NCI-H2029 (cell line): ENCODE results near the gene MNAT1.
"Not testable (repeated sequence)": the region's sequence is repeated elsewhere in the genome, so short reads cannot be mapped to it uniquely, and the experiment has no call there.

ENCODE experiments used
- DNase-seq: peaks from one replicate; lab custom pipeline; 2025; lab: John Stamatoyannopoulos, UW

The MNAT1 gene

DNA sequence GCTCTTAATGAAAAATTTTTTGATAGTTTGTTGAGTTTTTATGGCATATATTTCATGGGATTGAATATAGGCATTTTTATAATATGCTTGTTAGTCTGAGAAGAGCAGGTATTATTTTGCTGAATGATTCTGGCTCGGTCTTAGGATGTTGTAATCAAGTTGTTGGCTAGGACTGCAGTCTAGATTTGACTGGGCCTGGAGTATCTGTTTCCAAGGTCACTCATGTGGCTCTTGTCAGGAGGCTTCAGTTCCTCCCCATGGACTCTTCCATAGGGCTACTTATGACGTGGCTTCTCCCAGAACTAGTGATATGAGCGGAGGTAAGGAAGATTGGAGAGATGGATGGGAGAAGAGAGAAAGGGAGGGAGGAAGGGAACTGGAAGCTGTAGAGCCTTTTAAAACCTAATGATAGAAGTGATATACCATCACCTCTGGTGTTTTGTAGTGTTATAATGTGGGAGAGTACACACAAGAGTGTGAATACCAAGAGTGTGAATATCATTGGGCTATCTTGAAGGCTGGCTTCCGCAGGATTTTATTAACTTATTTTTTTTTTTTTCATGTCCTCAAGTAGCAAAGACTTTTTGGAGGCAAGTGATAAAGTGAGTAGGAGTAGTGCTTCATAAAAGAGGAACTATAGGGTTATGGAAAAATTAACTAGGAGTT is 4.4 kb downstream of the MNAT1 start:
- no peak for DNase-seq

DNA sequence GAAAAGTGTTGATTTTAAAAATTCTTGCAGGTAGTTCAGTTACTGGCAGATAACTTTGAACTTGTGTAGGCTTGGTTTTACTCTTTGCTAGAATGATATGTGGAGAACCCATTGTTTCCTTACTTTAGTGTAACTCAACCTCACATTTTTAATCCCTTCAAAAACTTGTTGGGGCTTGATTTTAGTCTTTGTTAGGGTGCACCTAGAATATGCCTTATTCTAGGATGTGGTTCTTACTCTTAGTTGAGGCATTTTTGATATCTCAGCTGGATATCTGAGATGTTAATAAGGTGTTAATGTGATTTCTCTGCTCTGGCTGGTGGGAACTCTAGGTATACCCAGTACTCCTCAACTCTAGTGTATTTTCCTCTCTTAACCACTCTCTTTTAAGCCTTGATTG is 10.0 kb downstream of the MNAT1 start:
- DNase-seq: no peak

DNA sequence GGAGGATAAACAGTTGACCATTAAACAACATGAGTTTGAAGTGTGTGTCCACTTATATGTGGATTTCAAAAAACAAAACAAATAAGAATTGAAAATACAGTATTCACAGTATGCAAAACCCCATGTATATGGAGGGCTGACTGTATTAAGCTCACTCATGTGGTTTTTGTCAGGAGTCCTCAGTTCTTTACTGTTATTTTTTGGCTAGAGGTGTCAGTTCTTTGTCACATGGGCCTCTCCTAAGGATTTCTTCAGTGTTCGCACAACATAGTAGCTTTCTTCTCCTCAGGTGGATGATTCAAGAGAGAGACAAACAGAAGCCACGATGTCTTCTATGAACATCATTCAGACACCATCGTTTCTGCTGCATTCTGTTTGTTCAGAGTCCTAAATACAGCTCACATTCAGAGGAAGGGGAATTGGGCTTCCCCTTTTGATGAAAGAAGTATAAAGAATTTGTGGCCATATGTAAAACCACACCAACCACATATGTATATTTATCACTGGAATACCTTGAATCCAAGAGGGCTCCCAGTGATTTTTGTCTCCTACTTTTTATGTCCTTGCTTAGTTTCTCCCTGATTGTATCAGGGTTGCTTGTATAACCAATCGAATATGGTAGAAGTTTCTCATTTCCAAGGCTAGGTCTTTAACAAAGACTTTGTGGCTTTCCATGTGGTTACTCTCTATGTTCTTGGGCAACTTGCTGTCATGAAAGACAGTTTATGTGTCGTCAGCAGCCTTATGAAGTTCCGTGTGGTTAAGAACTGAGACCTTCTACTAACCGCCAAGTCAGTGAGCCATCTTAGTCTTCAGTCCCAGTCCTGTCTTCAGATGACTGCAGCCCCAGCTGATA is 18.9 kb downstream of the MNAT1 start:
- no peak for DNase-seq

DNA sequence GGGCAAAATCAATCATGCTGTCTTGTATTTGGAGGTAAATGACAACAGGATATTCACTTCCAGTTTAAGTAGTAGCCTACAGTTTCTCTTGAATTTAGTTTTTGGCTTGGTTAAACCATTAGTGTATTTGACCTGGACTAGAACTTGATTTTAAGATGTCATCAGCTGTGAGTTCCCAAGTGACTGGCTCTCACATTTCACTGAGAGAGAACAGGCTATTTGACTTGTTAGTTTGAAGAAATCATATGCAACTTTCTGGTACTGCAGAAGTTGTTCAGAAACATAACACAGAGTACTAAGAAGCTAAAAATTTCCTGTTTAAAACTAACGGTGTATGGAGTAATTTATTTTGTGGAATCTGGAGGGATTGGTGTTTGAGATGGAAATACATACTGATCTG is 22.3 kb downstream of the MNAT1 start:
- no peak for DNase-seq

DNA sequence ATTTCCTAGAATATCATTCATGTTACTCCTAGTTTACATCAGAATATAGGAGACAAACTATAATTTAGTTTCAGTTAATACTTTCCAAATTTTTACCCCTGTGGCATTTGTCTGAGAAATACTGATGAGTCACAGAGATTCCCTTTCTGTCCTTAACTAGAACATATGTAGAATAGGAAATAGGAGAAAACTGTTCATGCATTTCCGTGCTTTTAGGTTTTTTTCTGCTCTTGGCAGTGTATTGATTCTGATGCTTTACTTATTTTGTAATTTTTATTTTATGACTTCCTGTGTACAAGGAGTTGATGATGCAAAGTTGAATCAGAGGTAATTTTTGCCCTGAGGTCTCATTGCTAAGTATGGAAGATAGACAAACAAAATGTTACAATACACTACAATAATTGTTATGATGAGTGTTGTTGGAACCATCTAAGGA is 23.0 kb downstream of the MNAT1 start:
- peak; percentile 36 for DNase-seq

DNA sequence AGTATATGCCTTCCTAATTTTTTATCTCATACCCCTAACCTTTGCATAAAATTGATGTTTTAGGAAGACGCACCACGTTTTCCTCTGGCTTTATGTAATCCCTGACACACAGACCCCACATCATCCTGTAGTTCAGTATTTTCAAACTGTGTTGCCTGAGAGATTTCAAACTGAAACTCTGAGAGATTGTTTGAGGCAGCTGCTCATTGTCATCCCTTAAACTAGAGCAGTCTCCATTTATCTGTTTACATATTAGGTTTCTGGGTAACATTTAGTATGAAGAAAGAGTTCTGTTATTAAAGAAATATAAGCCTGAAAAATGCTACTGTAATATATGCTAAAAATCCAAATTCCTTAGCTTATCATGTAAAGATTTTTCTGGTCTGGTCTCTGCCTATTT is 24.3 kb downstream of the MNAT1 start:
- peak; percentile 30 for DNase-seq

DNA sequence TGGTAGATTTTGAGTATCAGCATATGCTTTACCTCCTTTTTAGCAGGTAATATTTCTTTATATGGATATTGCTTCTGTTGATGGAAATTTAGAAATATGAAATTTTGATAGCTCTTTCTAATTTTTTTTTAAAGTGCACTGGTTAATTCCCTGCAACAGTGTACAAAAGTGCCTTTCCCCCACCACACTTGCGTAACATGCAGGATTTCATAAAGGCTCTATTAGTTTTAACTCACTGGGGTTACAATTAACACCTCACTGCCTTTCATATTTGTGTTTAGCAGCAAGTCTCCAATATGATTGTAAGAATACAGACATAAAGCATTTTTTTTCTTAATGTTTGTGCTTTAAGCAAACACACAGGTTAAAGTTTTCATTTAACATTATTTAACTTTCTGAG is 25.6 kb downstream of the MNAT1 start:
- no peak for DNase-seq

DNA sequence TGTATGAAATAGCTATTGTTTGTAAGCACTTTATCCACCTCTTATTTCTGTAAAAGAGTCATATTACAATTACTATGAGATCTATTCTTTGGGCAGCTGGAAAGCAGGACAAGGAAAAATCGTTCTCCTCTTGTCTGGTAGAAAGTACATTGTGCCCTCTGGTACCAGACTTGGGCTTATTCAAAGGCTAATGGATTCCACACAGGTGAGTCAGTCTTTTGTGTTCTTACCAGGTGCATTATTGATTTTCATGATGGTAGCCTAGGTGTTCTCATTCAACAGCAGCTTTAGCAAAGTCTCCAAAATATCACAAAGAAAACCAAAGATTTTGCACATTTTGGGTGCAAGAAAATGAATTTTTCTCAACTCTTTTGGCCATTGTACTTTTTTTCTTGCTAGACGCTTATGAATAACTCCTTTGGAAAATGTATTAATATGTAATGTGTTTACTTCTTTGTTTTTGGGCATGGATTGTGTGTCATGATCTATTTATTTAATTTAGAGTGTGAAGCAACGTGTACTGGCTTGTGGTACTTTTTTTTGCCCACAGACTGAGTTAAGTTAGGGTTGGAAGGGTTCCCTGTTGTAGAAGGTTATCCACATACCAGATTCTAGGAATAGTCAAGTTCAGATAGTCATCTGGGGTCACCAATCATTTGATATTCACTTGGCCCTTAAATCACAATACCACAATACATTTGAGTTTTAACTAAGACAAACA is 26.2 kb downstream of the MNAT1 start:
- peak; percentile 95 for DNase-seq

DNA sequence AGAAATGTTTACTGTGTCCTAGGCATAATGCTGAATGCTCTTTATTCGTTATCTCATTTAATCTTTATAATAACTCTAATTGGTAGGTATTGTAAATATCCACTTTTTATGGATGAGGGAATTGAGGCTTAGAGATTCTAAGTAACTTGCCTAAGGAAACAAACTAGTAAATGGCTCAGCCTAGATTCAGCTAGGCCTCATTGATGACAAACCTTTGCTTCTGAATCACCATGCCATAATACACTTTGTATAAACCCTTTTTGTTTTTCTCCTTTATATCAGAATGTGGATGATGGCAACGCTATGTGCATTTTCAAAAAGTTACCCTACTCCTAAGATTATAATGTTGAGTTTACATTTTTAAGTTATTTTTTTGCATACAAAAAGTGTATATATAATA is 34.0 kb downstream of the MNAT1 start:
- DNase-seq: no peak

DNA sequence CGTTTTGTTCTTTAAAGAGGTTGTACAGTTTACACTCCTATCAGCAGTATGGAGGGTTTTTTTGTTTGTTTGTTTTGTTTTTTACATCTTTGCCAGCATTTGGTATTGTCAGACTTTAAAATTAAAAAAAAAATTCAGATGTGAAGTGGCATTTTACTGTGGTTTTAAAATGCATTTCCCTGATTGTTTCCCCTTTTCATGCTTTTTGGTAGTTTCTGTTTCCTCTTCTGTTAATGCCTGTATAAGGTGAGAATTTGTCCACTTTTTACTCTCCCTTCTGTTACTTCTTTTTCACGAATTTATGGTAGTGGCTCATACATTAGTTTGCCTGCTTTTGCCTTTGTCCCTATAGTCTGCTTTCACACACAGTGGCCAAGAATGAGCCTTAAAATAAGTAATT is 36.6 kb downstream of the MNAT1 start:
- DNase-seq: no peak

DNA sequence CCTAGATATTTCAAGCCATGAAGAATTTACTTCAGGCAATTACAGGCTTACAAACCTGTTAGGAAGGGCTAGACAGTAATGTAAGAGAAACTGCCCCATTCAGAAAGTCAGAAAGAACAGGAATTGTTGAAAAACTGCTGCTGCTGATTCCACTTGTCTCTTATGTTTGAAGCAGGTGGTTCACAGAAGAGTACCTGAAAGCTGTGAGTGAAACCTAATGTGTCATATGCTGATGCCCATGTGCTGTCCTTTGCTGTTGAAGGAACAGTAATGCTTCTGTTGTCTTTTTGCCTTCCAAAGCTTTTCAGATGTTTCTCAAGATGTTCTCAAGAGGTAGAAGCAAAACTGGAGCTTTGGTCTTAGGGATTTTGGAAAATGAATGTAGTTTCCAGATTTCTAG is 39.0 kb downstream of the MNAT1 start:
- no peak for DNase-seq

DNA sequence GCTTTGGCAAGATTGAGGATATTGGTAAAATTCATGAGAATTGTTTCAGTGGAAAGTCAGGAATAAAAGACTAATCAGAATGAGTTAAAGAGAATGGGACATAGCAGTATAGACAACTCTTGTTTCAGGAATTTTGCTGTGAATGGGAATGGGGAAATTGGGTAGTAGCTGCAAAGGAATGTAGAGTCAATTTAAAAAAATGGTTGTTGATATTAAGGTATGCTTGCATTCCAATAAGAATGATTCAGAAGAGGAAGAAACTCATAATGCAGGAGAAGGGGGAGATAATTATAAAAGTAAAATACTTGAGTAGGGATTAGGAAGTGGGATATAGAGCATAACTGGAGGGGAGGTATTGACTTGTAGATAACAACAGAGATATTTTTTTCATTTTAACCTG is 40.7 kb downstream of the MNAT1 start:
- no peak for DNase-seq

DNA sequence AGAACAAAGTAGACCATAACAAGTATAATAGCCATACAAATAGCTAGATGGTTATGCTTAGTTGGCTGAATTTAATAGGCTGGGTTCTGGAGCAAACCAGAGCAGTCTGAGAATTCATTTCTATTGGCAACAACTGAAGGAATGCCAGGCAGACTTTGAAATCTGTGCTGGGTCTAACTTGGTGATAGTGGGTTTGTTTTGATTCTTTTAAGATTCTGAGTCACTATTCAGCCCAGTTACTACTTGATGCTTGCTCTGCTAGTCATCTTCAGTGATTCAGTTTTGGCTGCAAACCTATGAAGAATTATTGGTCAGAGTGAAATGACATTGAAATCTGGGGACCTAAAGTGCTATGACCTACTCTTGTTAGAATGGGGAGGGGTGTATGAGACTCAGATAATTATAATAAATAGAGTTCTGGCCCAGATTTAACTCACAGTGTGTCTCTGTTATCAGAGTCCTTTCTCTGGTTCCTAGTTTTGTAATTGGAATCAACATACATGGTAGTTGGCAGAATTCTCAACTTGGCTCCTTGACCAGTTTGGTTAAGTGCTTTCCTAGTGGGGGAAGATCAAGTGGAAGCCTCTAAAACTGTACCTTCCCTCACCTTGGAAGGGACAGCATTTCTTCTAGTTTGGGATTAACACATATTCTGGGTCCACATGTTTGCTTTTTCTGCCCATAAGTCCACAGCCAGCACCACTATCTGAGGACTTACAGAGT is 43.5 kb downstream of the MNAT1 start:
- no peak for DNase-seq

DNA sequence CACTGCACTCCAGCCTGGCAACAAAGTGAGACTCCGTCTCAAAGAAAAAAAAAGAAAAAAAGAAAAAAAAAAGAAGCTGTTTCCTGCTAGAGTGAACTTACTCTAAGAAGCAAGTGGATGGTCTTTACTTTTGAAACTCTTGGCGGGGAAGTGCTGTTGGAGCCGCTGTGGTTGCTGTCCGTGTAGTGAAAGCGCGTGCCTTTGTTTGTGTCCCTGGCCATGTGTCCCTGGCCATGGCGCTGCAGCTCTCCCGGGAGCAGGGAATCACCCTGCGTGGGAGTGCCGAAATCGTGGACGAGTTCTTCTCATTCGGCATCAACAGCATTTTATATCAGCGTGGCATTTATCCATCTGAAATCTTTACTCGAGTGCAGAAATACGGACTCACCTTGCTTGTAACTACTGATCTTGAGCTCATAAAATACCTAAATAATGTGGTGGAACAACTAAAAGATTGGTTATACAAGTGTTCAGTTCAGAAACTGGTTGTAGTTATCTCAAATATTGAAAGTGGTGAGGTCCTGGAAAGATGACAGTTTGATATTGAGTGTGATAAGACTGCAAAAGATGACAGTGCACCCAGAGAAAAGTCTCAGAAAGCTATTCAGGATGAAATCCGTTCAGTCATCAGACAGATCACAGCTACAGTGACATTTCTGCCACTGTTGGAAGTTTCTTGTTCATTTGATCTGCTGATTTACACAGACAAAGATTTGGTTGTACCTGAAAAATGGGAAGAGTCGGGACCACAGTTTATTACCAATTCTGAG is 45.4 kb downstream of the MNAT1 start:
- DNase-seq: not testable (repeated sequence)

DNA sequence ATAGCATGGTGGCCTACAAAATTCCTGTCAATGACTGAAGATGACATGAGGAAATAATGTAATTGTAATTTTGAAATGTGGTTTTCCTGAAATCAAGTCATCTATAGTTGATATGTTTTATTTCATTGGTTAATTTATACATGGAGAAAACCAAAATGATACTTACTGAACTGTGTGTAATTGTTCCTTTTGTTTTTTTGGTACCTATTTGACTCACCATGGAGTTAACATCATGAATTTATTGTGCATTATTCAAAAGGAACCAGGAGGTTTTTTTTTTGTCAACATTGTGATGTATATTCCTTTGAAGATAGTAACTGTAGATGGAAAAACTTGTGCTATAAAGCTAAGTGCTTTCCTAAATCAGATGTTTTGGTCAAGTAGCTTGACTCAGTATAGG is 46.0 kb downstream of the MNAT1 start:
- not testable (repeated sequence) for DNase-seq

DNA sequence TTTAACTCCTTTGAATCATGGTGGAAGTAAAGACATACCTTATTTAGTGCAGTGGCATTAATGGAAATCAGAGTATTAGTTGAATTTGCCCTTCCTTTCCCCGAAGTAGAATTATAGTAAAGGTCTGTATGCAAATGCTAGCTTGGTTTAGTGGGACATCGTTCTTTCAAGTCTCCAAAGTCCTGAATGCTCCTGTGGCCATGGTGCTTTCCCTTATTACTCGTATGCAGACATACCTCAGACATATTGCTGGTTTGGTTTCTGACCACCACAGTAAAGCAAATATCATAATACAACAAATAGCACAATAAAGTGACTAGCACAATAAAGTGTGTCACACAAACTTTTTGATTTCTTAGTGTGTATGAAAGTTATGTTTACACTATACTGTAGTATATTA is 52.3 kb downstream of the MNAT1 start:
- DNase-seq: no peak

DNA sequence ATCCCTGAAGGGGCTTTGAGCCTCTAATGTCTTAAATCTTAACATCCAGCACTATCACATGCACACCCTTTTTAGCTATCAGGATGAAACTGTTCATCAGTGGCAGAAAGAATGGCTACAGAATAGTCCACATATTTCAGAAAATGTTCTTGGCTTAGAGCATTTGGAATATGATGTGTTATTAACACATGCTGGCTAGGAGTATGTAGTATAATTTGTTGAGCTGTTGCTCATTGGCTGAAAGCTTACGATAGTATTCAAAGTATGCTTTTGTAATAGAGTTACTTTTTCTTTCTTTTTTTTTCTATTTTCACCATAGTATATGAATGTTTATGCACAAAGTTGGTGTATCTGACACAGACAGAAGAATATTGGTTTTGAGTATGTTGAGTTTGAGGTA is 55.1 kb downstream of the MNAT1 start:
- no peak for DNase-seq

DNA sequence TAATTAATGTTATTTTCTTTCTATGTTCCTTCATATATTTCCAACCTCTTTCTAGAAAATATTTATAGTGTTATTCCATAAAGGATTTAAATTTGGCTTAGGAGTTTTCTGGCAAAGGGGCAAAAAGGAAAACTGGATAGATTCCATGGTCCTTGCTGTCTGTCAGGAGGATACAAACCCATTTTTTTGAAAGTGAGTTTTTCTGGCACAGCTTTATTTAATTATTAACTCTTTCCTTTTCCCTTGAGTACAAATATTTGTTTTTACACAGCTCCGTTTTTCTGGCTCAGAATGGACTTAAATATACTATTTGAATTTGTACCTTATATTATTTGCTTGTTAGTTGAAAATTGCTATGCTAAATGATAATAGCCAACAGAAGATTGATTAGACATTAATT is 56.3 kb downstream of the MNAT1 start:
- DNase-seq: no peak

DNA sequence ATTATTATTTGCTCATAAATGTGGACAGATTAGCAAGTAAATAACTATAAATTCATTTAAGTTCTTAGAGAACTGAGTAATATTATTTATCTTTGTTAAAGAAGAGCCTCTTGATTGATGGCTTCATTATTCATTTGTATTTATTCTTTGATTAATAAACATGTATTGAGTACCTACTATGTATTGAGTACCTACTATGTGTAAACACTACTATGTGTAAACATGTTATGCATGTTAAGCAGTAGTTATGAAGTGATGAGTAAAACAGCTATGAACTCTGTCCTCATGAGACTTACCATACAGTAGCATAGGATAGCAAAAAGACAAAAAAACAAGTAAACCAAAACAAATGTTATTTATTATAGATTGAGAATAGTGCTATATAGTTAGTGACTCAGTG is 61.9 kb downstream of the MNAT1 start:
- DNase-seq: no peak

DNA sequence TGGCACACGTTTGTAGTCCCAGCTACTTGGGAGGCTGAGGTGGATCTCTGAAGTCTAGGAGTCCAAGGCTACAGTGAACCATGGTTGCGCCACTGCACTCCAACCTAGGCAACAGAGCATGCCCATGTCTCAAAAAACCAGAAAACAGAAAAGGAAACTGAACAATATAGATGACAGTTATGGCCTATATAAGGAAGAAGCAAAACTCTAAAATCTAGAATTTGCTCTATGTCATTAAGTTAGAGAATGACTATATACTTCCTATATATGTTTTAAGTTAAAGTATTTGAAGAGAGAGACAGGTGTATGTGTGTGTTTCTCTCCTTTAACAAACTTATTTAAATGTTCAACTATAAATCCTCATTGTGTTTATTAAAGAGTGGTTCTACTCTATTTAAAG is 65.8 kb downstream of the MNAT1 start:
- no peak for DNase-seq

DNA sequence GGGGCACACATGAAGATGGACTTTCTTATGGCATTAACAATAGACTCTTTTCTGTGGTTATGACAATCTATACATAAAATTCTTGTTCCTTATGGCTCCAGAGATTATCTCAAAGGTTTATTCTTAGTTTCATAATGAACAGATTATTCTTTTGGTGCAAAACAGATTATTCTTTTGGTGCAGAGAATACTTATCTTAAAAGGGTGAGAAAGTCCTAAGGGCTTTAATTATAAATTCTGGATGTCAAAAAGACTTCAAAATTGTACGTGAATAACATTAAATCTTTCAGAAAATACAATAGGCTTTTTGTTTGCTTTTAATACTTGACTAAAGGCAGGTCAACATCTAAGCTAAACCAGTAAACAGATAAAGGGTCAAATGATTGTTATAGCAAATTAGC is 69.3 kb downstream of the MNAT1 start:
- DNase-seq: no peak
